B cell (primary cell): ENCODE measurements around the gene HMGXB3. TPM values are rescaled to one million over a fixed set of nuclear protein-coding genes. Genes with fewer than 3 reads are reported as not detected.

Source experiments
- ATAC-seq: fragments of 200-7000 bp; cut with Tn5 transposase; one replicate; pipeline ENCODE4 v1.10.0; 2021; ENCODE audit warnings: low read depth, mild to moderate bottlenecking, moderate number of reproducible peaks, moderate library complexity
- CTCF ChIA-PET: fragments of 350-600 bp; sonication (Branson Sonifier 250); formaldehyde crosslinking; loops from one replicate; lab custom pipeline; 2021; ENCODE audit warnings: antibody characterized with exemption, inconsistent platforms; lab: Charles Lee
- POLR2A ChIA-PET: fragments of 350-600 bp; sonication (Branson Sonifier 250); formaldehyde crosslinking; loops from one replicate; lab custom pipeline; 2021; ENCODE audit warnings: antibody characterized with exemption; lab: Charles Lee
- DNase-seq: peaks from one replicate; pipeline ENCODE4 v3.0.0; 2013
- H2AFZ ChIP-seq: 2 replicates; pipeline ENCODE4 v1.6.1; 2012; ENCODE audit warnings: mild to moderate bottlenecking, low read depth, low read length; ENCODE audit not compliant: insufficient read depth, poor library complexity, severe bottlenecking
- H3K27ac ChIP-seq, 2 donors: 1 replicate in 1 of 2; 2 replicates in 1 of 2; pipeline ENCODE4 v1.5.1; 2012 to 2013; ENCODE audit warnings: low read length in 2 of 2, mild to moderate bottlenecking in 2 of 2, moderate library complexity in 1 of 2
- H3K27me3 ChIP-seq, 4 experiments: fragments of 200-600 bp in 1 of 4; sonication (generic) in 1 of 4; replicated peaks in 1 of 4; 1 replicate in 2 of 4; 2 replicates in 2 of 4; pipeline versions ENCODE4 v1.6.1 to v1.7.0; 2013 to 2016; ENCODE audit warnings: low read length in 3 of 4, mild to moderate bottlenecking in 2 of 4, mixed read lengths in 1 of 4, moderate library complexity in 1 of 4; ENCODE audit not compliant: insufficient read depth in 4 of 4, control insufficient read depth in 3 of 4; ENCODE audit errors: control extremely low read depth in 1 of 4
- H3K36me3 ChIP-seq, 2 experiments: replicated peaks in 1 of 2; 1 replicate in 1 of 2; 2 replicates in 1 of 2; pipeline versions ENCODE4 v1.6.1 to v1.7.1; 2013; ENCODE audit warnings: low read length in 1 of 2; ENCODE audit not compliant: insufficient read depth in 2 of 2, control insufficient read depth in 1 of 2; ENCODE audit errors: control extremely low read depth in 1 of 2, extremely low read depth in 1 of 2
- H3K4me1 ChIP-seq, 2 donors: fragments of 200-600 bp in 1 of 2; sonication (generic) in 1 of 2; 1 replicate in 1 of 2; 2 replicates in 1 of 2; pipeline versions ENCODE4 v1.5.1 to v1.6.1; 2013 to 2017; ENCODE audit warnings: low read length in 2 of 2; ENCODE audit not compliant: control insufficient read depth in 2 of 2, insufficient read depth in 2 of 2
- H3K4me2 ChIP-seq: replicated peaks from 2 replicates; pipeline ENCODE3; 2012; ENCODE audit warnings: mild to moderate bottlenecking, low read depth, low read length; ENCODE audit not compliant: poor library complexity, severe bottlenecking
- H3K4me3 ChIP-seq, 5 experiments: fragments of 200-600 bp in 1 of 5; sonication (generic) in 1 of 5; 1 replicate in 3 of 5; 2 replicates in 2 of 5; pipeline versions ENCODE4 v1.5.1 to v1.7.0; 2011 to 2016; ENCODE audit warnings: low read length in 4 of 5, mild to moderate bottlenecking in 4 of 5, low read depth in 2 of 5, control low read depth in 1 of 5, moderate library complexity in 1 of 5; ENCODE audit not compliant: insufficient read depth in 1 of 5; ENCODE audit errors: control extremely low read depth in 1 of 5, extremely low read depth in 1 of 5
- H3K79me2 ChIP-seq: fragments of 200-600 bp; sonication (generic); one replicate; pipeline ENCODE4 v1.6.0; 2016; ENCODE audit warnings: low read length; ENCODE audit not compliant: control insufficient read depth, insufficient read depth
- H3K9ac ChIP-seq: fragments of 200-600 bp; sonication (generic); 2 replicates; pipeline ENCODE4 v1.6.1; 2017; ENCODE audit warnings: mild to moderate bottlenecking, low read length, moderate library complexity
- H3K9me3 ChIP-seq, 3 donors: one replicate each; pipeline versions ENCODE4 v1.6.1 to v1.7.1; 2013; ENCODE audit warnings: low read length in 2 of 3; ENCODE audit not compliant: control insufficient read depth in 2 of 3, insufficient read depth in 1 of 3; ENCODE audit errors: control extremely low read depth in 1 of 3
- H4K20me1 ChIP-seq: 2 replicates; pipeline ENCODE4 v1.6.0; 2012; ENCODE audit warnings: mild to moderate bottlenecking, low read length; ENCODE audit not compliant: insufficient read depth, control insufficient read depth, poor library complexity, severe bottlenecking
- H3K27ac Mint-ChIP-seq: one replicate; pipeline ENCODE4 v1.8.0; 2021; ENCODE audit warnings: mixed read lengths
- H3K27me3 Mint-ChIP-seq: one replicate; pipeline ENCODE4 v1.8.0; 2021; ENCODE audit warnings: mixed read lengths
- H3K4me1 Mint-ChIP-seq: one replicate; pipeline ENCODE4 v1.8.0; 2021; ENCODE audit warnings: mixed read lengths
- H3K4me3 Mint-ChIP-seq: one replicate; pipeline ENCODE4 v1.8.0; 2021; ENCODE audit warnings: mixed read lengths
- H3K9me3 Mint-ChIP-seq: one replicate; pipeline ENCODE4 v1.8.0; 2022; ENCODE audit warnings: mixed read lengths; ENCODE audit not compliant: insufficient read depth
- EZH2 ChIP-seq: IDR thresholded peaks from 2 replicates; pipeline ENCODE4 v1.6.1; 2012; ENCODE audit warnings: borderline replicate concordance, low read depth, mild to moderate bottlenecking, moderate library complexity, low read length; ENCODE audit not compliant: insufficient read depth, poor library complexity, severe bottlenecking
- WGBS: methylation state at CpG from one replicate; pipeline ENCODE4 v1.1.5; 2013; ENCODE audit warnings: missing lambda C conversion rate; ENCODE audit not compliant: insufficient coverage; 5-methylcytosine and 5-hydroxymethylcytosine counted together
- intact Hi-C: fragments of 100-400 bp; cut with micrococcal nuclease; formaldehyde crosslinking; loops from one replicate; pipeline ENCODE4 v1.10.0; 2022
- polyA plus RNA-seq: library from polyadenylated mRNA; depleted of rRNA; stranded (reverse); fragments of >200 nt; gene quantifications from 2 replicates; pipeline ENCODE4 v1.2.3, GENCODE V29; 2012
- total RNA-seq, 2 donors: library from RNA; stranded (reverse); fragments of 120-200 nt in 1 of 2; gene quantifications; 1 replicate in 1 of 2; 2 replicates in 1 of 2; pipeline versions ENCODE4 v1.2.3 to v1.2.4, GENCODE V29; 2013 to 2022
- TF ChIP-seq, protein P1 (sequence below): fragments of 200-600 bp; IDR thresholded peaks from one replicate; pipeline ENCODE4 v1.8.0; 2022; ENCODE audit warnings: antibody characterized with exemption, mild to moderate bottlenecking

Gene HMGXB3
- total and polyA plus RNA-seq, 2 donors (not counting 1 experiment from before 2014, with no cell fraction given): 28.5 to 35.7 TPM

DNA sequence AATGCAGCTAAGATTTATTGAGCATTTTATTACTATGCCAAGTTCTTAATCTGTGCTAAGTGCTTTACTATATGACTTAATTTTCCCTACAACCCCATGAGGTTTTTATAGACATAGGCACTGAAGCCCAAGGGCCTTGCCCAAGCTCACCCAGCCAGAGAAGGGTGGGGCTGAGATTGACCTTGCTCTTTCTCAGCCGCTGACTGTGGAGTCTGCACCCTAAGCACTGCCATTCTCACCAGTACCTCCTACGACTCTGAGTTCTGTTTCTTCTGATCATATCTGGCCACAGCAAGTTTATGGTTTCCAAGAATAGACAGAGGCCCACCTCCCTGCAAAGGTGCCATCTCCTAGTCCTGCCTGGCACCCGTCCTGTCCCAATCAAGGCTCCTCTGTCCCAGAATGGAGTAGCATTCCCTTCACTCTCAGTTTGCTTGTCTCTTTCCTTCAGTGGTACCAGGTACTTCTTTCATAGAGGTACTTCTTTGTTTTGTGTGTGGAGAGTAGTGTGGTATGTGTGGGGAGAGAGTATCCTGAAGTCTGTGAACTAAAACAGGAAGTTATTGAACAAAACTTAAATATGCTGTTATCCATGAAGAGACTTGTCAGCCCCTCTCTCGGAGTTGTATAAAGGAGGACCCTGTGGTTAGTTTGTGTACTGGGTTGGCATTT lies 43.3 kb downstream of the HMGXB3 start:
- ChIA-PET CTCF (interaction anchor here (1.1 kb wide), 1 partner anchor 10 kb away, joined by 3 read pairs; no protein-coding TSS in a partner anchor), POLR2A (no interaction called here)
- Histone ChIP-seq H3K27me3 (no peaks in the 10 kb centered on the region), H3K4me3 (no peak overlapping the region), H3K4me2 (no peak overlapping the region), H3K36me3 (peaks cover 38 to 89% of the 10 kb centered on the region in 2 experiments), H3K27ac (no peak overlapping the region), H3K79me2 (no peaks in the 10 kb centered on the region), H3K9me3 (no peaks in the 10 kb centered on the region), H2AFZ (no peak overlapping the region), H3K4me1 (peaks cover 0 to 3% of the 10 kb centered on the region in 2 donors), H4K20me1 (no peaks in the 10 kb centered on the region), H3K9ac (no peak overlapping the region)
- Mint-ChIP-seq H3K27me3 (no peaks in the 10 kb centered on the region), H3K27ac (peak overlapping the region; percentile 1), H3K4me1 (peaks cover 8% of the 10 kb centered on the region), H3K9me3 (no peaks in the 10 kb centered on the region), H3K4me3 (no peak overlapping the region)
- ATAC-seq (no peak), DNase-seq (no peak)
- TF ChIP-seq EZH2: no peak
- TF ChIP-seq, protein P1, sequence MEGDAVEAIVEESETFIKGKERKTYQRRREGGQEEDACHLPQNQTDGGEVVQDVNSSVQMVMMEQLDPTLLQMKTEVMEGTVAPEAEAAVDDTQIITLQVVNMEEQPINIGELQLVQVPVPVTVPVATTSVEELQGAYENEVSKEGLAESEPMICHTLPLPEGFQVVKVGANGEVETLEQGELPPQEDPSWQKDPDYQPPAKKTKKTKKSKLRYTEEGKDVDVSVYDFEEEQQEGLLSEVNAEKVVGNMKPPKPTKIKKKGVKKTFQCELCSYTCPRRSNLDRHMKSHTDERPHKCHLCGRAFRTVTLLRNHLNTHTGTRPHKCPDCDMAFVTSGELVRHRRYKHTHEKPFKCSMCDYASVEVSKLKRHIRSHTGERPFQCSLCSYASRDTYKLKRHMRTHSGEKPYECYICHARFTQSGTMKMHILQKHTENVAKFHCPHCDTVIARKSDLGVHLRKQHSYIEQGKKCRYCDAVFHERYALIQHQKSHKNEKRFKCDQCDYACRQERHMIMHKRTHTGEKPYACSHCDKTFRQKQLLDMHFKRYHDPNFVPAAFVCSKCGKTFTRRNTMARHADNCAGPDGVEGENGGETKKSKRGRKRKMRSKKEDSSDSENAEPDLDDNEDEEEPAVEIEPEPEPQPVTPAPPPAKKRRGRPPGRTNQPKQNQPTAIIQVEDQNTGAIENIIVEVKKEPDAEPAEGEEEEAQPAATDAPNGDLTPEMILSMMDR: no peak
- intact Hi-C loops: no loop called here
- 20% methylated on average over 3 of the region's 4 CpGs for WGBS

GRCh38 chr5:150044329-150044681 lies 43.8 kb downstream of the HMGXB3 start:
- Histone ChIP-seq H3K79me2 (no peaks in the 10 kb centered on the region), H3K36me3 (peaks cover 36 to 91% of the 10 kb centered on the region in 2 experiments), H3K4me1 (peaks cover 0 to 3% of the 10 kb centered on the region in 2 donors), H3K27ac (no peak overlapping the region), H3K4me3 (no peak overlapping the region), H3K4me2 (no peak overlapping the region), H3K27me3 (no peaks in the 10 kb centered on the region), H2AFZ (no peak overlapping the region), H3K9me3 (no peaks in the 10 kb centered on the region), H4K20me1 (no peaks in the 10 kb centered on the region), H3K9ac (no peak overlapping the region)
- Mint-ChIP-seq H3K4me3 (no peak overlapping the region), H3K4me1 (peaks cover 8% of the 10 kb centered on the region), H3K9me3 (no peaks in the 10 kb centered on the region), H3K27me3 (no peaks in the 10 kb centered on the region), H3K27ac (peak overlapping the region; percentile 1)
- CTCF ChIA-PET: interaction anchor here (1.1 kb wide), 1 partner anchor 9 kb away, joined by 3 read pairs; no protein-coding TSS in a partner anchor
- ATAC-seq (no peak), DNase-seq (no peak)
- no peak for TF ChIP-seq EZH2
- TF ChIP-seq, protein P1: no peak
- intact Hi-C loops: no loop called here
- POLR2A ChIA-PET: no interaction called here
